Measurements from ENCODE around the gene SENP5.

GRCh38 chr3:196894557-196895295, 27.0 kb downstream of the SENP5 start:
- TF ChIP-seq CTCF (IDR thresholded peaks at IDR 0.05): no peak
- TF ChIP-seq POLR2A (IDR thresholded peaks at IDR 0.05): no peak
- no peak for TF ChIP-seq POLR2AphosphoS5 (IDR thresholded peaks at IDR 0.05)

Data from prostate gland (tissue), 2 donors.